ENCODE data around the gene ARHGAP15. TPM values are rescaled to one million over a fixed set of nuclear protein-coding genes. Genes with fewer than 3 reads are reported as not detected.

Gene ARHGAP15
- total RNA-seq, 1 experiment from 2014 or later, result 0.41 TPM

DNA sequence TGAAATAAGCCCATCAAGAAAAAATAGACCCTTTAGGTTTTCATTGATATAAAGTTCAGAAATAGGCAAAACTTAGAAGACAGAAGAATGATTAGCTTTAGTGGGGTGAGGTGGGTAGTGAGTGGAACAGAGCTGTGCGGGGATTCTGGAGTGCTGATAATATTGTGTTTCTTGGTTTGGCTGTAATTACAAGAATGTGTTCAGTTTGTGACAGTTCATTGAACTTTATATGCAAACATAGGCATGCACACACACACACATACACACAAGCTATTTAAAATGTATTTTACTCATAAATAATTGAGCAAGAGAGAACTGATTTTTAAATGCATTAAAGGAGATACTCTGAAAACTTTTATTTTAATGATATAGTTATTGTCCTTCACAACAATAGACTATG, 17.1 kb downstream of the ARHGAP15 start:
- H3K27ac ChIP-seq (ENCODE audit: low read length), result no peak overlapping the region
- TF ChIP-seq, protein P1, sequence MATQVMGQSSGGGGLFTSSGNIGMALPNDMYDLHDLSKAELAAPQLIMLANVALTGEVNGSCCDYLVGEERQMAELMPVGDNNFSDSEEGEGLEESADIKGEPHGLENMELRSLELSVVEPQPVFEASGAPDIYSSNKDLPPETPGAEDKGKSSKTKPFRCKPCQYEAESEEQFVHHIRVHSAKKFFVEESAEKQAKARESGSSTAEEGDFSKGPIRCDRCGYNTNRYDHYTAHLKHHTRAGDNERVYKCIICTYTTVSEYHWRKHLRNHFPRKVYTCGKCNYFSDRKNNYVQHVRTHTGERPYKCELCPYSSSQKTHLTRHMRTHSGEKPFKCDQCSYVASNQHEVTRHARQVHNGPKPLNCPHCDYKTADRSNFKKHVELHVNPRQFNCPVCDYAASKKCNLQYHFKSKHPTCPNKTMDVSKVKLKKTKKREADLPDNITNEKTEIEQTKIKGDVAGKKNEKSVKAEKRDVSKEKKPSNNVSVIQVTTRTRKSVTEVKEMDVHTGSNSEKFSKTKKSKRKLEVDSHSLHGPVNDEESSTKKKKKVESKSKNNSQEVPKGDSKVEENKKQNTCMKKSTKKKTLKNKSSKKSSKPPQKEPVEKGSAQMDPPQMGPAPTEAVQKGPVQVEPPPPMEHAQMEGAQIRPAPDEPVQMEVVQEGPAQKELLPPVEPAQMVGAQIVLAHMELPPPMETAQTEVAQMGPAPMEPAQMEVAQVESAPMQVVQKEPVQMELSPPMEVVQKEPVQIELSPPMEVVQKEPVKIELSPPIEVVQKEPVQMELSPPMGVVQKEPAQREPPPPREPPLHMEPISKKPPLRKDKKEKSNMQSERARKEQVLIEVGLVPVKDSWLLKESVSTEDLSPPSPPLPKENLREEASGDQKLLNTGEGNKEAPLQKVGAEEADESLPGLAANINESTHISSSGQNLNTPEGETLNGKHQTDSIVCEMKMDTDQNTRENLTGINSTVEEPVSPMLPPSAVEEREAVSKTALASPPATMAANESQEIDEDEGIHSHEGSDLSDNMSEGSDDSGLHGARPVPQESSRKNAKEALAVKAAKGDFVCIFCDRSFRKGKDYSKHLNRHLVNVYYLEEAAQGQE (IDR thresholded peaks at IDR 0.05; ENCODE audit: insufficient read depth in 1 of 2, low read depth in 2 of 2, low read length in 1 of 2), result no peak
- TF ChIP-seq TCF7L2 (IDR thresholded peaks at IDR 0.05; ENCODE audit: low read depth, low read length), result no peak
- TF ChIP-seq, protein P2, sequence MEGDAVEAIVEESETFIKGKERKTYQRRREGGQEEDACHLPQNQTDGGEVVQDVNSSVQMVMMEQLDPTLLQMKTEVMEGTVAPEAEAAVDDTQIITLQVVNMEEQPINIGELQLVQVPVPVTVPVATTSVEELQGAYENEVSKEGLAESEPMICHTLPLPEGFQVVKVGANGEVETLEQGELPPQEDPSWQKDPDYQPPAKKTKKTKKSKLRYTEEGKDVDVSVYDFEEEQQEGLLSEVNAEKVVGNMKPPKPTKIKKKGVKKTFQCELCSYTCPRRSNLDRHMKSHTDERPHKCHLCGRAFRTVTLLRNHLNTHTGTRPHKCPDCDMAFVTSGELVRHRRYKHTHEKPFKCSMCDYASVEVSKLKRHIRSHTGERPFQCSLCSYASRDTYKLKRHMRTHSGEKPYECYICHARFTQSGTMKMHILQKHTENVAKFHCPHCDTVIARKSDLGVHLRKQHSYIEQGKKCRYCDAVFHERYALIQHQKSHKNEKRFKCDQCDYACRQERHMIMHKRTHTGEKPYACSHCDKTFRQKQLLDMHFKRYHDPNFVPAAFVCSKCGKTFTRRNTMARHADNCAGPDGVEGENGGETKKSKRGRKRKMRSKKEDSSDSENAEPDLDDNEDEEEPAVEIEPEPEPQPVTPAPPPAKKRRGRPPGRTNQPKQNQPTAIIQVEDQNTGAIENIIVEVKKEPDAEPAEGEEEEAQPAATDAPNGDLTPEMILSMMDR (IDR thresholded peaks at IDR 0.05), result no peak
- TF ChIP-seq POLR2AphosphoS5 (IDR thresholded peaks at IDR 0.05; ENCODE audit: low read depth, low read length), result no peak
- no peak for TF ChIP-seq SIN3A (IDR thresholded peaks at IDR 0.05; ENCODE audit: borderline replicate concordance, insufficient read depth, low read depth, low read length)
- H3K9me3 ChIP-seq (ENCODE audit: control insufficient read depth, insufficient read depth, low read depth, low read length), result no peaks in the 10 kb centered on the region
- ChIA-PET CTCF (no interaction called here), POLR2A (no interaction called here)
- H3K4me1 ChIP-seq (ENCODE audit: control insufficient read depth, insufficient read depth, low read length), result no peaks in the 10 kb centered on the region
- in situ Hi-C loops (cut with HindIII; ENCODE audit: low pct_unique_long_range_greater_than_20kb, low sequenced_read_pairs), result no loop called here
- H3K27me3 ChIP-seq (ENCODE audit: control insufficient read depth, insufficient read depth, low read length), result no peaks in the 10 kb centered on the region
- DNase-seq (ENCODE audit: low read depth, low spot score), result no peak
- no TSS peak for BruUV-seq (replicated peaks)
- no peak for ATAC-seq
- intact Hi-C loops (cut with micrococcal nuclease; ENCODE audit: unreplicated experiment), result no loop called here
- H3K36me3 ChIP-seq (ENCODE audit: control insufficient read depth, insufficient read depth, low read length), result no peaks in the 10 kb centered on the region
- H3K4me3 ChIP-seq (ENCODE audit: low read depth in 2 of 2, low read length in 2 of 2), result no peak overlapping the region

DNA sequence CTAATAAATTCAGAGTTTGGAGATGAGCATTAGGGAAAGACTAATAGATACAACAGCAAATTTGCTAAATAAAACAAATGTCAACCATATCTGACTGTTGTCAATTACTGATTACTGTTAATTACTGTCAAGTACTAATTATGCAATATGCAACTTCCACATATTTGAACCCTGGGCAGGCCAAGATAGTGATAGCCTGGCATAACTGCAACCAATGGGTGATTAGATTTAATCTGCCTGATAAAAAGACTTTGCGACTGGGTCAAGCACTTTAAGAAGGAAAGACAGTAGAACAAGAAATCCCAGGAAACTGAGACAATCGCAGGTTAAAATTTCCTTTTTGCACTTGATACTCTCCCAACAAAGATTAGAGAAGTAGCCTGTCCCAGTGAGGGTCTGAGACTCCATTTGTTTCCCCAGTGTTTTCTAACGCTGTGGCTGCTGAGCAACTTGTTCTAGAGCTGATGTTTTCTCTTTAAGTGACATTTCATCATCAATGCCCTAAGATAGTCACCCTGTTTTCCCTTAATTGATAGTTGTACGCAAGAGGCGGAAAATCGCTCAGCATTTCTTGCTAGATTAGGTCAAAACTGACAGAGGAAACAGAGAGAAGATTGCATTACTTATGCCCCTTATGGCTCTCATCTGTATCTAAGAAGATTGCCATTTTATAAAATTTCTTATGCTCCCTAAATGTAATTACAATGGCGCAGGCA, 17.8 kb downstream of the ARHGAP15 start:
- POLR2A ChIA-PET, result no interaction called here
- CTCF ChIA-PET, result no interaction called here
- Histone ChIP-seq H3K9me3 (ENCODE audit: control insufficient read depth, insufficient read depth, low read depth, low read length) (no peaks in the 10 kb centered on the region), H3K4me3 (ENCODE audit: low read depth in 2 of 2, low read length in 2 of 2) (no peak overlapping the region), H3K4me1 (ENCODE audit: control insufficient read depth, insufficient read depth, low read length) (no peaks in the 10 kb centered on the region), H3K27me3 (ENCODE audit: control insufficient read depth, insufficient read depth, low read length) (no peaks in the 10 kb centered on the region), H3K27ac (ENCODE audit: low read length) (no peak overlapping the region), H3K36me3 (ENCODE audit: control insufficient read depth, insufficient read depth, low read length) (no peaks in the 10 kb centered on the region)
- no TSS peak for BruUV-seq (replicated peaks)
- ATAC-seq (no peak), DNase-seq (ENCODE audit: low read depth, low spot score) (no peak)
- TF ChIP-seq, protein P1 (IDR thresholded peaks at IDR 0.05; ENCODE audit: insufficient read depth in 1 of 2, low read depth in 2 of 2, low read length in 1 of 2), result no peak
- TF ChIP-seq TCF7L2 (IDR thresholded peaks at IDR 0.05; ENCODE audit: low read depth, low read length) (no peak), POLR2AphosphoS5 (IDR thresholded peaks at IDR 0.05; ENCODE audit: low read depth, low read length) (no peak)
- TF ChIP-seq, protein P2 (IDR thresholded peaks at IDR 0.05), result no peak
- in situ Hi-C loops (cut with HindIII; ENCODE audit: low pct_unique_long_range_greater_than_20kb, low sequenced_read_pairs), result no loop called here
- intact Hi-C loops (cut with micrococcal nuclease; ENCODE audit: unreplicated experiment), result no loop called here
